Activated naive CD4-positive, alpha-beta T cell treated with Interleukin-2 at 50 U/mL for 16 hours (primary cell): Measurements from ENCODE around the gene CCDC68.
"Not testable (repeated sequence)": the region's sequence is repeated elsewhere in the genome, so short reads cannot be mapped to it uniquely, and the experiment has no call there.

Experiments used
- DNase-seq: peaks from one replicate; pipeline ENCODE4 v3.0.0-alpha.2; 2020

Gene CCDC68, protein sequence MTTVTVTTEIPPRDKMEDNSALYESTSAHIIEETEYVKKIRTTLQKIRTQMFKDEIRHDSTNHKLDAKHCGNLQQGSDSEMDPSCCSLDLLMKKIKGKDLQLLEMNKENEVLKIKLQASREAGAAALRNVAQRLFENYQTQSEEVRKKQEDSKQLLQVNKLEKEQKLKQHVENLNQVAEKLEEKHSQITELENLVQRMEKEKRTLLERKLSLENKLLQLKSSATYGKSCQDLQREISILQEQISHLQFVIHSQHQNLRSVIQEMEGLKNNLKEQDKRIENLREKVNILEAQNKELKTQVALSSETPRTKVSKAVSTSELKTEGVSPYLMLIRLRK

DNA sequence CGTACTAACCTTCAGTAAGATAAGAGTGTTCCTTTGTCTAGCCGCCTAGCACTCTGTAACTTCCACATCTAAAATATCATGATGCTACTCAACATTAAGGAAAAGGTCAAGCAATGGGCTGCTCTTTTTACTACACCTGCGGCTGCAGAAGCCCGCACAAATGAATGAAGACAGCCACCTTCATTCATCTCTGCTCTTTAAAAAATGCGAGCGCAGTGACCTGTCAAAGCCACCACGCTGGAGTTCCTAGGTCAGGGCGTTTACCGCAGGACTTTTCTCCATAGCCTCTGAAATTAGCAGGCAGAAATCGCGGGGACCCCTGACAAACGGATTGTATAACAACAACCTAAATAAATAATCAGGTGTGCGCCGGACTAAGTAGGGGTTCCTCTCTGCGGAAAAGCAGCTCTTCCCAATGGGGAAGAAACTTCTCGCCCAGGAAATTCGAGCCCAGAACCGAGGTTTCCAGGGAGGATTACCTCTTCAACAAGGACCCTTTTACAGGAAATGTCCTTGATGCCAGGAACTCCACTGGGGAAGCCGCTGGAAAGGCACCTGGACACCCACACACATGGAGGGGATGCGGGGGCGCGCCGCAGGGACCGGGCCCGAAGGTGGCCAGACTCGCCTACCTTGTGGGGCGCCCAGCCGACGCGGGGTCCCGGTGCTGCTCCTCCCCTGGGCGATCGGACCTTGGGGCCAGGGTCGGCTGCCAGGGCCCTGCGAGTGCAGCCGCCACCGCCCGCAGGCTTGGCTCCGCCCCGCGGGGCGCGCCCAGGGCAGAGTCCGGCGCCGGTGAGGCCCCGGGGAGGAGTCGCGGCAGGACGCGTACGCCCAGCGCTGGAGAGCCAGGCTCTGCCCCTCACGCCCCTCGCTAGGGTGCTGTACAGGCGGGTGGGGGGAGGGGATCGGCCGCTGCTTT is at the start of gene CCDC68:
Gene CCDC68 (minus strand): TSS at position 758 of the 922 bp plus-strand sequence. CDS start 16,670 bp downstream, outside the sequence.
- no peak for DNase-seq

DNA sequence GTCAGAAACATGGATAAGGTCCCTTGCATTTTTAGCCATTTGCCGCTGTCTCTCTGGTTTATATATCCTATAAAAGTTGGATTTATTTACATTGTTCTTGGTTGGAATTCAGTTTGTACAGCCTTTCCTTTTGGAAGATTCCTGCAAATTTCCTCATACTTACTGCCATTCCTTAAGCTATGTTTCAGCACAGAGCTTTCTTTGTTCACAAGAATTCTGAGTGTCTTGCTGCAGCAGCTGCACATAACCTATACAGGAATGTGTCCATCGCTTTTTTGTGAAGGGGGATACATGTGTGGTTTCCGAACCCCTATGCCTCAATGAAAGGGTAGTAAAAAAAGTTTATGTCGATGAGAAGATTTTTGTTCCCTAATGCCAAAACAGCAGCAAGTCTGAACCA is 48.3 kb upstream of the CCDC68 start:
- DNase-seq = no peak

DNA sequence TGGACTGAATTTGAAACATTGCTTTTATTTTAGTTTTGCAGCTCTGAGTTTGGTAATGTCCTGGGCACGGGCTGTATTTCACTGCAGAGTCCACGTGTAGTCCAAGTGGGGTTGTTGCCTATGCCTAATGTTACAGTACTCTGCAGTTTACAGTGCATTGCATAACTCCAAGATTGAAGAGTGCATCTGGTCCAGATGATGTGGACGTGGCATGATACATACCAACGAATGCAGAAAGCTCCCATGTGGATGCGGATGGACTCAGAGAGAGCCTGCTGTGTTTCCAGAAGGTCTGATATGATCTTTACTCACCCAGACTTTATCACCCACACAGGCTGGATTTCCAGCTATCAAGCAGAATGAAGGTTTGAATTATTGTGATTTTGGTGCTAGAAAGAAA is 44.4 kb upstream of the CCDC68 start:
- DNase-seq = no peak

DNA sequence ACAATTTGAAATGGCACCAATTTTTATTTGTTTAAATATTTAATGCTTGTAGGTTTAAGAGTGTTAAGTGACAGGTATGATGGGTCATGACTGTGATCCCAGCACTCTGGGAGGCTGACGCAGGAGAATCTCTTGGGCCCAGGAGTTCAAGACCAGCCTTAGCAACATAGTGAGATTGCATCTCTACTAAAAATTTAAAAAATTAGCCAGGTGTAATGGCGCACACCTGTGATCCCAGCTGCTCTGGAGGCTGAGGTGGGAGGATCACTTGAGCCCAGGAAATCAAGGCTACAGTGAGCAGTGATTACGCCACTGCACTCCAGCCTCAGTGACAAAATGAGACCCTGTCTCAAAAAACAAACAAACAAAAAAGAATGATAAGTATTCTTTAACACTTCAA is 43.0 kb upstream of the CCDC68 start:
- no peak for DNase-seq

DNA sequence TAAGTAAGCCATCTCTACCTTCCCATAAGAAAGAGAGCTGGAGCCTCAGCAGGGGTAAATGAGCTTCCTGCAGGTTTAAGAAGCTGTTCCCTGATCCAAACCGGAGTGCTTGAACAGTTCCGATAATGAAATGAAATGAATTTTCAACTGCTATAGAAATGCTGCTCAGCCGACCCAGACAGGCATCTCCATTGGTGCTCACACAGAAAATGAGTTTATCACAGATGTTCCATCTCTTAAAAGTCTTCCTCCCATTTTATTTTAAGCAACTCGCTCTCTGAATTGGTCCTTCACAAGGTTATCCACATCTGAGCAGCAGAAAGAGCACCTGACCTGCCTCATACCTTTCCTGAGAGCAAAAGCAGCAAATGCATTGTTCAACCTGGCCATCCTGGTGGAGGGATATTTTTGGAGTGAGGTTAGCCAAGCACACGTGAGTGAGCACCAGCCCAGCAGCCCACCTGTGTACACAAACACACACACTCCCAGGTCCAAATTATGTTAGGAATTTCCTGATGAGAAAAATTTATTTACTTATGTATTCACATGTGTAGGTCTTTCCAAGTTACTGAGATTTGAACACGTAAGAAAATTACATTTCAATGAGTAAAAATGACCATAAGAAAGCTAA is 42.2 kb upstream of the CCDC68 start:
- no peak for DNase-seq

DNA sequence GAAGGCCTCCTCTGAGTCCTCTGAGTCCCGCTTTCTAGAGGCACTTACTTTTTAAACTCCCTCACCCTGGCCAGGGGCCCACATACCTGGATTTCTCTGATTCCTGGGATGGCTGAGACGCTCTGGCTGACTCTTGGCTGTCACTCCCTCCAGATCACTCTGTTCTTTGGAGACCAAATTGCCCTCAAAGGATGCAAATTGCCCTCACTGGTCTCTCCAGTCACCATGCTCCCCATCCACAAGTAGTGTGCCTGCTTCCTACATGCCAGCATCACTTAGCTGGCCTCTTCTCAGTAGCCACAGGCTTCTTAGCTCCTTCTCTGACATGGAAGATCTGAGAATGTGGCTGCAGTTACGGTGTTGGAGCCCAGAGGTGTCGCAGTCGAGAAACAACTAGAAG is 41.3 kb upstream of the CCDC68 start:
- DNase-seq = no peak

DNA sequence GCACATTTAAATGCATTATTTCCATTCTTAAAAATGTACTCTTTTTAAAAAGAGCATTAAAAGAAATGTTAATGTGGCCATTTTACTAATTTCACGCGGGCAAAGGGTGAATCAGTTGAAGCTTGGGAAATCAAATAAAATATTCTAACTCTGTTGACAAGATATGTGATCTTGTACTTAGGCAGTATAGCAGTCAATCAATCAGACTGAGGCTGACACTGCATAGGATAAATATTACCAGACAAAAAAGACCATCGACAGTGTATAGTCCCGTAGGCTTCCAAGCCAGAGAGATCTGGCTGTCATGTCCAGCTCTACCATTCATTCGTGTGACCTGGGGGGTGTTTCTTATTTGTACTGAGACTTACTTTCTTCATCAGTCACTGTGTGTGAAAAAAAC is 39.8 kb upstream of the CCDC68 start:
- no peak for DNase-seq

DNA sequence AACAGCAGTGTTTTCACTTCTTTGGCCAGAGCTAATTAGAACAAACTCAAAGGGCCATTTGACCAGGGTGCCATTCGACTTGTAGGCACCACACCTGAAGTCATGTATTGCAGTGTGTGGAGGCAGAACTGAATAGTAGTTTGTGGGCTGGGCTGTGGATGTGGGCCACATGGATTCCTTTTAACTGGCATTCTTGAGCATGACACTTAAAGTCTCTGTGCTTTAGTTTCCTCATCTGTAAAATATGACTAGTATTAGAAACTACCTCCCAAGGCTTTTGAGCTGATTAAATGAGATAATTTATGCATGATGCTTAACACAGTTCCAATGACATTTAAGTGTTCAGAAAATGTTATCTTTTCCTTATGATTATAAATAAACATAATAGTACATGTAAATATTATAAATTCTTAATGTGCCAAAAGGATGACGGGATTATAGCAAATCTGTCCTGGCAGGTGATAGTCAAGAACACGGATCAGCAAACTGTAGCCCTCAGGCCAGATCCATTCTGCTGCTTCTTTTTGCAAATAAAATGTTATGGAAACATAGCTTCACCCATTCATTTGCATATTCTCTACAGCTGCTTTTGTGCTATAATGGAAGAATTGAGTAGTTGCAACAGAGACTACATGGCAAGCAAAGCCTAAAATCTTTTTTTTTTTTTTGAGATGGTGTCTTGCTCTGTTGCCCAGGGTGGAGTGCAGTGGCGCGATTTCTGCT is 36.3 kb upstream of the CCDC68 start:
- no peak for DNase-seq

DNA sequence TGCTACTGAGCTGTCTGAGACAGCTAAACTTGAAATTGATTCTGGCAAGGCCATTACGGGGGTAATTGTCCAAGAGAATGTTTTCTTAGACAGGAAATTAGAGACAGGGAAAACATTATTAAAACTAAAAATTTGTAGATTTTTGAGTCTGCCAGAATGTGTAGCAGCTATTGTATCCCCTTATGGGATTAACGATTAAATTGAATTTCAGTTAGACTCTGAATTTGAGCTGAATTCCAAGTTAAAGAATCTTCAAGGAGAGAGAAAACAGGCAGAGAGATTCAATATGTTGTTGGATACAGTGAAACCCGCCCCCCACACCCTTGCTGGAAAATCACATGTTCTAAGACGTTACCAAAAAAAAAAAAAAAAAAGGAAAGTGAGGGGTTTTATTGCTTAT is 32.7 kb upstream of the CCDC68 start:
- no peak for DNase-seq

DNA sequence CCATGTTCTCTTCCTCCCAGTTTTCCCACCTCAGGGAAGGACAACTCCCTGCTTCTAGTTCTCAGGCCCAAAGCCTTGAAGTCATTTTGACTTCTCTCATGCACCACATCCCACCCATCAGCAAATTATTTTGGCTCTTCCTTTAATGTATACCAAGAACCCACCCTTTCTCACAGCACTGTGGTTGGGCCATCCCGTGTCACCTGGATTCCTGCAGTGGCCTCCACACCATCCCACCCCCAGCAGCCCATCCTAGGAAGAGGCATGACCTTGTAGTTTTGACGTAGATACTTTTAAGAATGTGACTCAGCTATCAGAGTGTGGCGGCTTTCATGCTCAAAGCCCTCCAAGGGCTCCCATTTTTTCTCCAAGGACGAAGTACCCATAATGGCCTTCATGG is 25.6 kb upstream of the CCDC68 start:
- DNase-seq = no peak

DNA sequence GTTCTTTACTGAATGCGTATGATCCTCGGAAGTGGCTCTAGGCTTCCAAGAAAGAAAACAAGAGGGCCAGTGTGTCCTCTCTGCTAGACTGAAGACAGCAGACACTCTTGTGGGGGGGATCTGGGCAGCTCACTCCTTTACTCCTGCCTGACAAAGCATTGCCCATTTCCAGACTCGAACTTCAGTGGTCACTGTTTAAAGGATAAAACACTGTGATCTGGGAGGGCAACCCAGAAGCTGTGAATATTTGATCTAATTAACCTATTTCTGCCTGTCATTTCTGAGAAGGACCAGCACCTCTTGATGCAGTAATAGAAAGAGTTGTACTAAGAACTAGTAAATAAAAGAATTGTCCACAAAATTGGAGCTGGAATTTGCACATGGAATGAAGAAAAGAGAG is 24.5 kb upstream of the CCDC68 start:
- no peak for DNase-seq

DNA sequence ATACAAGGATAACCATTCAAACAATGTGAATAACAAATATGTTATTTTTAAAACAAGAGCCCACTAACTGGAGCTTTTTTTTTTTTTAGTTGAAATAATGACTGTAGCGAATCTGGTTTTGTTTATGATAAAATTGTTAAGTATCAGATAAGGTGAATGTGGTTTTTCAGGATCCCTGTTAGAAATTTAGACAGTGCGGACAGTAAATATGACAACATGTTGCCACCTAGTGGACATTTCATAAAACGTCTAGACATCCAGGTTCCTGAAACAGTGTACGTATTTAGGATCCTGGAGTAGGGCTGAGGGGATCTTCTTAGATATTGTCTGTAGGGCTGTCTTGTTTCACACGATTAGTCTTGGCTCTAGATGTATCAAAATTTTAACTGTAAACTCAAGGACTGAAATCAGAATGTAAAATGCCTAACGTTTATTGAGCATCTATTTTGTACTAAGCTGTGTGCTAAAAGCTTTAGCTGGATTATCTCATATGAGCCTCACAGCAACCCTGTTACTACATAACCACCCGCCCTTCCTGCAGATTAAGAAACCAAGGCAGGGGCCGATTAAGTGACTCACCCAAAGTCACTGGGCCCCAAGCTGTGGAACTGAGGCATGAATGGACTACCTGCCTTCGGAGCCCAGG is 23.9 kb upstream of the CCDC68 start:
- DNase-seq = no peak

DNA sequence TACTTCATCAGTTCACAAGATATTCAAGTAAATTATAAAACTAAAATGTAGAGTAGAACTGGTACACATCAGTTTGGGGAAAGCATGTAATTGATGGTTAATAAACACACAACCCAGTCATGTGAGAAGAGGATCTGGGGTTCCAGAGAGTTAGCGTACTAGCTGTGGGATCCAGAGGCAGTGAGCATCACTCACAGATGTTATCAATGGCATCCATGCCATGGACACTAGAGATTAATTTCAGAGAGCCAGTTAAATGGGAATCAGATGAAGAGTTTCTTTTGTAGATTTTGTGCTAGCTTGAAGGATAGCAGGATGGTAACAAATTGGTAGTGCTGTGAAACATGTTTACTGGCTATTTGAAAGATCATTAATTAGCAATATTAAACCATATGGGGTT is 21.8 kb upstream of the CCDC68 start:
- DNase-seq = no peak

DNA sequence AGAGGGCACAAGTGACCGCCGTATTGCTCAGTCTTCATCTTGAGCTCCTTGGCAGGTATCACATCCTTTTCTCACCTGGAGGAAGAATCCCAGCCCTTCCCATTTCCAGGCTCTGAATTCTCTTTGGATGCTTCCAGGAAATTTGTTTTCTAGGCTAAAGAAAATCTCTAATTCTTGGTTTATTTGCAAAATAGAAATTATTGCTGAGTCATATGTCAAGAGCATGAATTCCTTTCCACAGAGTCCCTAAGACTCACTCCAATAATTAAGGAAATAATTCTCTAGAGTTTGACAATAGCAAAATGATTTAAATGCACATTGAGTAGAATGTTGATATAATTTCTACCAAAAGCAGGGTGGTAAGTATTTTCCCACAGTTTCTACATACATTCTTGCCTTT is 16.3 kb upstream of the CCDC68 start:
- no peak for DNase-seq

DNA sequence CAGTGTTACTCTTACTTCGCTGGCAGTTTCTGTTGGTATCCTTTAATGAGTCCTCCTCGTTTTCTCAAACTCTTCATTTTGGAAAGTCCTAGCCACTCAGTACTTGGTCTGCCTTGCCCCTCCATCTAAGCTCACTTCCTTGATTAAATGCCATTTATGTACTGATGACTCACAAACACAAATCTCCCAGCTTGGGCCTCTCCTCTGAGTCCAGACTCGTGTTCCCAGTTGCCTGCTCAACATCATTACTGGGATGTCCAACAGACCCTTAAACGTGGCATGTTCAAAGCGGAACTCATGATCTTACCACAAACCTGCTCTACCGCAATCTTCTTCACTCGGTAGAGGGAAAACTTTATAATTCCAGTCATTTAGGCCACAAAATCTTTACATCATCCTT is 13.8 kb upstream of the CCDC68 start:
- no peak for DNase-seq

DNA sequence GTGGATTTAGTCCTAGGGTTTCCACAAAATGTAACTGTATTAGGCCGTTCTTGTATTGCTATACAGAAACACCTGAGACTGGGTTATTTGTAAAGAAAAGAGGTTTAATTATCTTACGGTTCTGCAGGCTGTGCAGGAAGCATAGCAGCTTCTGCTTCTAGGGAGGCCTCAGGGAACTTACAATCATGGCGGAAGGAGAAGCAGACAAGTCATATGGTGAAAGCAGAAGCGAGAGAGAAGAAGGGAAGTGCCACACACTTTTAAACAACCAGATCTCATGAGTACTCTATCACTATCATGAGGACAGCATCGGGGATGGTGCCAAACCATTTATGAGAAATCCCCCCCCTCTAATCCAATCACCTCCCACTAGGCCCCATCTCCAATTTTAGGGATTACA is 9.5 kb upstream of the CCDC68 start:
- DNase-seq = no peak

DNA sequence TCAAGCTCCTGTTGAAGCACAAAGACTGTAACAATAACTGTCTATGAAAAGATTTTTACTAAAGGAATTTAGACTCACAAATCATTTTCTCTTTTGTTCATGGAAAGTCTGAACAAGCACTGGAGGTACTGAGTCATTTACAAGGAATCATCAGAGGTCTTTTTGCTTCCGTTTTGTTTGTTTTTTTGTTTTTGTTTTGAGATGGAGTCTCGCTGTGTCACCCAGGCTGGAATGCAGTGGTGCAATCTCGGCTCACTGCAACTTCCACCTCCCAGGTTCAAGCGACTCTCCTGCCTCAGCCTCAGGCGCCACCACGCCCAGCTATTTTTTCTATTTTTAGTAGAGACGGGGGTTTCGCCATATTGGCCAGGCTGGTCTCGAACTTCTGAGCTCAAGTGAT is 9.0 kb upstream of the CCDC68 start:
- DNase-seq = not testable (repeated sequence)

DNA sequence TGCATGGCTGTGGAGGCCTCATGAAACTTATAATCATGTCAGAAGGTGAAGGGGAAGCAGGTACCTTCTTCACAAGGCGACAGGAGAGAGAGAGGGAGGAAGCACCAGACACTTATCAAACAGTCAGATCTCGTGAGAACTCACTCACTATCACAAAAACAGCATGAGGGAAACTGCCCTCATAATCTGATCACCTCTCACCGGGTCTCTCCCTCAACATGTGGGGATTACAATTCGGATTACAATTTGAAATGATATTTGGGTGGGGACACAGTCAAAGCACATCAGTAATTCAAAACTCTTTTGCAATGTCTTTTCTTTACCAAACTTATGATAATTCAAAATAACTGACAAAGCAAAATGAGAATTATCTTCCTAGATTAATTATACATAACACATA is 8.5 kb upstream of the CCDC68 start:
- no peak for DNase-seq

DNA sequence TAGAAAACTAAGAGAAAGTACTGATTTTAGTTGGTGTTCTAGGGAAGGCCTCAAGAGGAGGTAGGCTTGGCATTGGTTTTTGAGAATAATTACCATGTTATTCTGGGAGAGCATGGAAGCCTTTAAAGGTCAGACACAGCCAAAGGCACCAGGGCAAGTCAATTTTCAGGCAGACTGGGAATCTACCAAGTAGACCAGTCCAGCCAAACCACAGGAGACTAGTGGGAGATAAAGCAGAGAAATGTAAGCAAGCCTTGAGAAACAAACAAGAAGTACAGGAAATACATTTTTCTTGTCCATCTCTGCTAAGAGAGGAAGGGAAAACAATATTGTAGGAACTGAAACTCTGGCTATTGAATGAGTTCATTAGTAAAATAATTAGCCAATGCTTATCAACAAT is 5.5 kb upstream of the CCDC68 start:
- DNase-seq = no peak

DNA sequence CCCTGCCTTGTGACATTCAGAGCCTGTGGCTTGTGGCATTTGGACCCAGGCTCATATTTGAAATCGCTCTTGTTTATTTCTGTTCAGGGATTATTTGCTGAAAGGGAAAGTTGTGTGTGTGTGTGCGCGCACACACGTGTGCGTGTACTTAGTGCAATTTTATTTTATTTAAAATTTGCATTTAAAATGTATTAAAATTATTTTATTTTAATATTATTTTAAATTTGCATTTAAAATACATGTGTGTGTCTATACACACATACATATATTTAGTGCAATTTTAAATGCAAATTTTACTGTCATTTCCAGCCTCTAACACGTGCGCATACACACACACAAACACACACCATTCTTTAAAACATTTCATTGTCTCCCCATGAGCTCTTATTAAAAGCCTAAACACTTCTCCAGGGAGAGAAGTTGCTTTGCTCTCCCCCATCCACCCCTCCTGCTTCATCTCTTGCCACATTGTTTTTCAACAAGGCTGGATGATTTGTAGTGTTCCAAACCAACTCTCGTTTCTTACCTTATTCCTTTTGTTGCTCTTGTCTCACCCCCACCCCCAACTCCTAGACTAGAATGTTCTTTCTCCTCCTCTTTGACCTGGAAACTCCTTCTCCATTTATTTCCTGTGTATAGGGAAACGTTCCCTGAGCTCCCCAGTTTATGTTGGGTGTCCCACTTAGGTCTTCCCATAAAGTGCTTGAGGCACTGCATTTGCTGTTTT is 3.8 kb upstream of the CCDC68 start:
- DNase-seq = no peak

DNA sequence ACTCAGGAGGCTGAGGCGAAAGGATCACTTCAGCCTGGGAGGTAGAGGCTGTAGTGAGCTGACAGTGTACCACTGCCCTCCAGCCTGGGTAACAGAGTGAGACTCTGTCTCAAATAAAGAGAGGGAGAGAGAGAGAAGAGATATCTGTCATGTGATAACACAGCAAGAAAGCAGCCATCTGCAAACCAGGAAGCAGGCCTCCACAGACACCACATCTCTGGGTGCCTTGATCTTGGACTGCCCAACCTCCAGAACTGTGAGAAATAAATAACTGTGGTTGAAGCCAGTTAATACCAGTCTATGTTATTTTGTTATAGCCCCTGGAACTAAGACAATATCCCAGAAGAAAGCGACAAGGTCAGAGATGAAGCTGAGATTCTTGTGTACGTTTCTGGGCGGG is 2.6 kb upstream of the CCDC68 start:
- DNase-seq = no peak

DNA sequence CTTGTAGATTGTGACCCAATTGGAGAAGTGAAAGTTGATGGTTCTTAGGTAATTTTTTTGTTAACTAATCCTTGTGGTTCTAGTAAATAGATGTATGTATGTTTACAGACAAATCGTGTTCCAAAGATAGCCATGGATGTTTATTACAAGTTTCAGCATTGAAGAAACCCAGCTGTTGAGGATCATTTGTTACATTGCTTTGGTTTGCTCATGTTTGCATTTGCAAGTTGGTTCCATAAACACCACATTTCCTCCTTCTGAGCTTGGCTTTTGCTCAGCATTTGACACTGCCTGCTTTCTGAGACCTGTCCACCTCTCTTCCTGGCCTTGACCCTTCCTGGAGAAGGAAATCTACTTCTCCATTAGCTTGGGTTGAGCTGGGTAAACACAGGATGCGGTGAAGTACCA is 1.8 kb upstream of the CCDC68 start:
- no peak for DNase-seq
